HepG2 (cell line): ENCODE results near the gene CLIC4. TPM values are rescaled to one million over a fixed set of nuclear protein-coding genes. Genes with fewer than 3 reads are reported as not detected.
"Not testable (repeated sequence)": the region's sequence is repeated elsewhere in the genome, so short reads cannot be mapped to it uniquely, and the experiment has no call there.

Experiments used
- ATAC-seq: fragments of 200-7000 bp; cut with Tn5 transposase; 3 replicates; pipeline ENCODE4 v1.9.1; 2020; ENCODE audit warnings: mild to moderate bottlenecking, moderate library complexity
- BruUV-seq: library from RNA; stranded (reverse); fragments of 400-500 nt; replicated peaks from 2 replicates; lab custom pipeline; 2021; lab: Mats Ljungman, UMichigan
- CTCF ChIA-PET: fragments of 300-600 bp; formaldehyde crosslinking; extraction: SDS; loops from one replicate; lab custom pipeline; 2021; ENCODE audit warnings: low total read pairs, inconsistent platforms, low intra/inter-chr PET ratio; lab: Yijun Ruan, JAX
- POLR2A ChIA-PET: fragments of 350-600 bp; sonication (Branson Sonifier 250); formaldehyde crosslinking; loops from one replicate; lab custom pipeline; 2020; ENCODE audit warnings: antibody characterized with exemption, inconsistent platforms; lab: Yijun Ruan, JAX
- DNase-seq: peaks from one replicate; pipeline ENCODE4 v3.0.0-alpha.2; 2015; ENCODE audit warnings: low spot score
- FAIRE-seq: peaks from 3 replicates; lab custom pipeline; 2011; peaks lifted over from hg19 to GRCh38; lab: Jason Lieb, UNC
- H2AFZ ChIP-seq: one replicate; pipeline ENCODE4 v1.6.1; 2011; ENCODE audit warnings: low read length, inconsistent platforms
- H3K27ac ChIP-seq: fragments of 300-600 bp; 3 replicates; pipeline ENCODE4 v1.8.0; 2011; ENCODE audit warnings: mixed run types, mild to moderate bottlenecking, mixed read lengths, low read length, inconsistent platforms; ENCODE audit not compliant: insufficient read depth; ENCODE audit errors: extremely low read length
- H3K27me3 ChIP-seq, 2 experiments: fragments of 200-600 bp in 1 of 2; 2 replicates in 1 of 2; 3 replicates in 1 of 2; pipeline versions ENCODE4 v1.6.0 to v1.8.0; 2011; ENCODE audit warnings: low read length in 2 of 2, mild to moderate bottlenecking in 2 of 2, moderate library complexity in 2 of 2, inconsistent platforms in 1 of 2; ENCODE audit not compliant: insufficient read depth in 2 of 2, control insufficient read depth in 1 of 2
- H3K36me3 ChIP-seq, 2 experiments: fragments of 200-600 bp in 1 of 2; replicated peaks in 1 of 2; 2 replicates in 1 of 2; 3 replicates in 1 of 2; pipeline versions ENCODE4 v1.5.1 to v1.8.0; 2011; ENCODE audit warnings: low read length in 2 of 2, inconsistent platforms in 1 of 2; ENCODE audit not compliant: insufficient read depth in 2 of 2, control insufficient read depth in 1 of 2
- H3K4me1 ChIP-seq: 2 replicates; pipeline ENCODE4 v1.5.1; 2012; ENCODE audit warnings: low read length, inconsistent platforms; ENCODE audit not compliant: insufficient read depth
- H3K4me2 ChIP-seq: 2 replicates; pipeline ENCODE4 v1.6.0; 2011; ENCODE audit warnings: low read depth, low read length, inconsistent platforms
- H3K4me3 ChIP-seq, 3 experiments: fragments of 200-600 bp in 1 of 3; sonication (generic), shearing (Covaris generic) in 1 of 3; replicated peaks in 1 of 3; 2 replicates each; pipeline ENCODE4 v1.5.1; 2011 to 2016; ENCODE audit warnings: low read length in 3 of 3, inconsistent platforms in 2 of 3, low read depth in 2 of 3, mild to moderate bottlenecking in 2 of 3, control low read depth in 1 of 3, mixed read lengths in 1 of 3; ENCODE audit not compliant: insufficient read depth in 1 of 3
- H3K79me2 ChIP-seq: one replicate; pipeline ENCODE4 v1.6.1; 2011; ENCODE audit warnings: low read length, inconsistent platforms; ENCODE audit not compliant: insufficient read depth
- H3K9ac ChIP-seq: 2 replicates; pipeline ENCODE4 v1.6.0; 2011; ENCODE audit warnings: mild to moderate bottlenecking, low read depth, low read length, inconsistent platforms; ENCODE audit not compliant: insufficient read depth
- H3K9me3 ChIP-seq: 2 replicates; pipeline ENCODE4 v1.5.1; 2012; ENCODE audit warnings: mild to moderate bottlenecking, low read length
- H4K20me1 ChIP-seq: 2 replicates; pipeline ENCODE4 v1.6.0; 2011; ENCODE audit warnings: inconsistent platforms, mild to moderate bottlenecking, low read length, moderate library complexity; ENCODE audit not compliant: insufficient read depth
- ATF4 ChIP-seq, 2 experiments: fragments of 450-650 bp in 1 of 2; sonication (generic) in 1 of 2; formaldehyde crosslinking; IDR thresholded peaks; 2 replicates each; pipeline versions ENCODE4 v1.5.0 to v1.8.0; 2020 to 2022; ENCODE audit warnings: mild to moderate bottlenecking in 1 of 2, missing genetic modification reagents in 1 of 2
- CREB1 ChIP-seq, 2 experiments: fragments of 450-650 bp in 1 of 2; IDR thresholded peaks; 2 replicates each; pipeline ENCODE4 v1.6.1; 2016 to 2017; ENCODE audit warnings: control low read depth in 1 of 2, mild to moderate bottlenecking in 1 of 2, missing compliant biosample characterization in 1 of 2, missing genetic modification characterization in 1 of 2
- MAFK ChIP-seq, 2 experiments: IDR thresholded peaks in 1 of 2; conservative IDR thresholded peaks in 1 of 2; 2 replicates each; pipeline ENCODE4 v1.6.1; 2011; ENCODE audit warnings: improper control_type of control experiment in 2 of 2, low read length in 2 of 2
- POLR2G ChIP-seq: fragments of 200-400 bp; formaldehyde crosslinking; IDR thresholded peaks from 2 replicates; pipeline ENCODE4 v1.6.1; 2018; ENCODE audit warnings: mild to moderate bottlenecking, low read depth, low read length, moderate library complexity
- SIN3A ChIP-seq: IDR thresholded peaks from 2 replicates; pipeline ENCODE4 v1.6.1; 2011; ENCODE audit warnings: low read depth, mild to moderate bottlenecking, control low read depth, low read length, borderline replicate concordance
- SUZ12 ChIP-seq: fragments of 150-350 bp; IDR thresholded peaks from 2 replicates; pipeline ENCODE4 v1.6.1; 2014; ENCODE audit warnings: low read depth, low read length
- ZNF136 ChIP-seq: sonication (generic); formaldehyde crosslinking; IDR thresholded peaks from 2 replicates; pipeline ENCODE4 v1.8.1; 2022; ENCODE audit warnings: low read depth, mild to moderate bottlenecking, moderate library complexity, missing genetic modification reagents
- WGBS: methylation state at CpG from one replicate; pipeline ENCODE4 v1.1.6; 2017; ENCODE audit warnings: low lambda C conversion rate; 5-methylcytosine and 5-hydroxymethylcytosine counted together
- in situ Hi-C: cut with HindIII; loops from 2 replicates; pipeline ENCODE4 v1.10.0; 2017; ENCODE audit warnings: low pct_unique_long_range_greater_than_20kb; ENCODE audit not compliant: extremely low pct_ligation_motif_present
- intact Hi-C: fragments of 100-400 bp; cut with micrococcal nuclease; formaldehyde crosslinking; loops from one replicate; pipeline ENCODE4 v1.10.0; 2022; ENCODE audit not compliant: unreplicated experiment
- polyA plus RNA-seq, 8 experiments: library from polyadenylated mRNA; depleted of rRNA in 3 of 8; stranded (reverse) in 7 of 8; unstranded in 1 of 8; fragments of >200 nt; fragmentation: Illumina TruSeq in 4 of 8; extraction: Trizol in 4 of 8; gene quantifications; 2 replicates each; pipeline versions ENCODE4 v1.2.1 to v1.2.3, GENCODE V29; 2011 to 2016; ENCODE audit warnings: low read depth in 4 of 8, missing spikeins in 1 of 8, mixed read lengths in 1 of 8; ENCODE audit not compliant: insufficient read depth in 1 of 8
- total RNA-seq, 5 experiments: library from RNA; depleted of rRNA; stranded (reverse); fragments of >200 nt; fragmentation: Illumina TruSeq; extraction: Trizol; gene quantifications; 2 replicates each; pipeline ENCODE4 v1.2.3, GENCODE V29; 2016; ENCODE audit warnings: low read depth in 1 of 5
- TF ChIP-seq, protein P1 (sequence below), 2 experiments: IDR thresholded peaks; 2 replicates each; pipeline ENCODE4 v1.6.1; 2011 to 2012; ENCODE audit warnings: low read length in 2 of 2, borderline replicate concordance in 1 of 2, low read depth in 1 of 2, mild to moderate bottlenecking in 1 of 2, moderate library complexity in 1 of 2
- TF ChIP-seq, protein P2 (sequence below): sonication (generic); formaldehyde crosslinking; IDR thresholded peaks from 2 replicates; pipeline ENCODE4 v1.4.0; 2020; ENCODE audit warnings: mild to moderate bottlenecking, missing genetic modification reagents

The CLIC4 gene
- total and polyA plus RNA-seq, 2 of the 13 experiments (the other 11 are each of a cell fraction or from before 2014, with no cell fraction given) = 23.3 to 77.4 TPM

- intact Hi-C loops = no loop called here
- H3K4me3 ChIP-seq = no peak overlapping the region
- H3K4me2 ChIP-seq = no peak overlapping the region
- H3K79me2 ChIP-seq = no peaks in the 10 kb centered on the region
- no peaks in the 10 kb centered on the region for H3K9me3 ChIP-seq
- DNase-seq = no peak
- H3K36me3 ChIP-seq = no peaks in the 10 kb centered on the region
- no peak for FAIRE-seq
- ChIA-PET POLR2A (interaction anchor here (0.9 to 2.8 kb wide), 4 partner anchors 8 to 27 kb away, joined by 3 to 11 read pairs (median 6); partner anchors contain the start of gene CLIC4), CTCF (no interaction called here)
- H3K27ac ChIP-seq = no peak overlapping the region
- no TSS peak for BruUV-seq
- 21% methylated on average over 3 of the region's 4 CpGs for WGBS
- no peaks in the 10 kb centered on the region for H3K27me3 ChIP-seq
- in situ Hi-C loops = no loop called here
- TF ChIP-seq ATF4 (CRISPR knock-in tag; IDR thresholded peaks at IDR 0.05) (peak in 1 of 2 experiments; percentile 35; a peak in 1 of 4 replicates), CREB1 (IDR thresholded peaks at IDR 0.05) (0 out of 2 replicates have a peak, but pooled peaks have one; percentile 12), CREB1 (CRISPR knock-in tag; IDR thresholded peaks at IDR 0.05) (no peak), SUZ12 (no peak), POLR2G (no peak), SIN3A (no peak), MAFK (conservative IDR thresholded peaks at IDR 0.05 in 1 of 2, IDR thresholded peaks at IDR 0.05 in 1 of 2; ENCODE audit: low read length in 2 of 2) (no peak), ZNF136 (CRISPR knock-in tag) (no peak)
- TF ChIP-seq, protein P1, sequence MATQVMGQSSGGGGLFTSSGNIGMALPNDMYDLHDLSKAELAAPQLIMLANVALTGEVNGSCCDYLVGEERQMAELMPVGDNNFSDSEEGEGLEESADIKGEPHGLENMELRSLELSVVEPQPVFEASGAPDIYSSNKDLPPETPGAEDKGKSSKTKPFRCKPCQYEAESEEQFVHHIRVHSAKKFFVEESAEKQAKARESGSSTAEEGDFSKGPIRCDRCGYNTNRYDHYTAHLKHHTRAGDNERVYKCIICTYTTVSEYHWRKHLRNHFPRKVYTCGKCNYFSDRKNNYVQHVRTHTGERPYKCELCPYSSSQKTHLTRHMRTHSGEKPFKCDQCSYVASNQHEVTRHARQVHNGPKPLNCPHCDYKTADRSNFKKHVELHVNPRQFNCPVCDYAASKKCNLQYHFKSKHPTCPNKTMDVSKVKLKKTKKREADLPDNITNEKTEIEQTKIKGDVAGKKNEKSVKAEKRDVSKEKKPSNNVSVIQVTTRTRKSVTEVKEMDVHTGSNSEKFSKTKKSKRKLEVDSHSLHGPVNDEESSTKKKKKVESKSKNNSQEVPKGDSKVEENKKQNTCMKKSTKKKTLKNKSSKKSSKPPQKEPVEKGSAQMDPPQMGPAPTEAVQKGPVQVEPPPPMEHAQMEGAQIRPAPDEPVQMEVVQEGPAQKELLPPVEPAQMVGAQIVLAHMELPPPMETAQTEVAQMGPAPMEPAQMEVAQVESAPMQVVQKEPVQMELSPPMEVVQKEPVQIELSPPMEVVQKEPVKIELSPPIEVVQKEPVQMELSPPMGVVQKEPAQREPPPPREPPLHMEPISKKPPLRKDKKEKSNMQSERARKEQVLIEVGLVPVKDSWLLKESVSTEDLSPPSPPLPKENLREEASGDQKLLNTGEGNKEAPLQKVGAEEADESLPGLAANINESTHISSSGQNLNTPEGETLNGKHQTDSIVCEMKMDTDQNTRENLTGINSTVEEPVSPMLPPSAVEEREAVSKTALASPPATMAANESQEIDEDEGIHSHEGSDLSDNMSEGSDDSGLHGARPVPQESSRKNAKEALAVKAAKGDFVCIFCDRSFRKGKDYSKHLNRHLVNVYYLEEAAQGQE (IDR thresholded peaks at IDR 0.05; ENCODE audit: borderline replicate concordance in 1 of 2, low read depth in 1 of 2, low read length in 2 of 2) = no peak
- TF ChIP-seq, protein P2, sequence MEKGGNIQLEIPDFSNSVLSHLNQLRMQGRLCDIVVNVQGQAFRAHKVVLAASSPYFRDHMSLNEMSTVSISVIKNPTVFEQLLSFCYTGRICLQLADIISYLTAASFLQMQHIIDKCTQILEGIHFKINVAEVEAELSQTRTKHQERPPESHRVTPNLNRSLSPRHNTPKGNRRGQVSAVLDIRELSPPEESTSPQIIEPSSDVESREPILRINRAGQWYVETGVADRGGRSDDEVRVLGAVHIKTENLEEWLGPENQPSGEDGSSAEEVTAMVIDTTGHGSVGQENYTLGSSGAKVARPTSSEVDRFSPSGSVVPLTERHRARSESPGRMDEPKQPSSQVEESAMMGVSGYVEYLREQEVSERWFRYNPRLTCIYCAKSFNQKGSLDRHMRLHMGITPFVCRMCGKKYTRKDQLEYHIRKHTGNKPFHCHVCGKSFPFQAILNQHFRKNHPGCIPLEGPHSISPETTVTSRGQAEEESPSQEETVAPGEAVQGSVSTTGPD (CRISPR knock-in tag) = no peak
- peaks cover 67% of the 10 kb centered on the region for H3K4me1 ChIP-seq
- H4K20me1 ChIP-seq = no peaks in the 10 kb centered on the region
- H2AFZ ChIP-seq = no peak overlapping the region
- no peak for ATAC-seq
- H3K9ac ChIP-seq = no peak overlapping the region
These were observed 12.9 kb upstream of the CLIC4 start for GRCh38 chr1:24732186-24732885.

GRCh38 chr1:24733342-24733741 lies 11.9 kb upstream of the CLIC4 start:
- H2AFZ ChIP-seq, H3K27me3 ChIP-seq, FAIRE-seq, H3K9me3 ChIP-seq, H3K9ac ChIP-seq, H3K4me2 ChIP-seq, H3K79me2 ChIP-seq, H3K27ac ChIP-seq, CTCF ChIA-PET, DNase-seq, H3K36me3 ChIP-seq, intact Hi-C loops, H4K20me1 ChIP-seq, BruUV-seq, ATAC-seq, H3K4me3 ChIP-seq, in situ Hi-C loops: not testable (repeated sequence)
- peaks cover 66% of the 10 kb centered on the region for H3K4me1 ChIP-seq
- WGBS = 83% methylated on average over 7 of the region's 7 CpGs
- POLR2A ChIA-PET = interaction anchor here (0.9 to 1.4 kb wide), 2 partner anchors 9 to 12 kb away, joined by 3 to 4 read pairs; partner anchors contain the start of gene CLIC4
